ENCODE measurements around the gene ARSI.

The ARSI gene

DNA sequence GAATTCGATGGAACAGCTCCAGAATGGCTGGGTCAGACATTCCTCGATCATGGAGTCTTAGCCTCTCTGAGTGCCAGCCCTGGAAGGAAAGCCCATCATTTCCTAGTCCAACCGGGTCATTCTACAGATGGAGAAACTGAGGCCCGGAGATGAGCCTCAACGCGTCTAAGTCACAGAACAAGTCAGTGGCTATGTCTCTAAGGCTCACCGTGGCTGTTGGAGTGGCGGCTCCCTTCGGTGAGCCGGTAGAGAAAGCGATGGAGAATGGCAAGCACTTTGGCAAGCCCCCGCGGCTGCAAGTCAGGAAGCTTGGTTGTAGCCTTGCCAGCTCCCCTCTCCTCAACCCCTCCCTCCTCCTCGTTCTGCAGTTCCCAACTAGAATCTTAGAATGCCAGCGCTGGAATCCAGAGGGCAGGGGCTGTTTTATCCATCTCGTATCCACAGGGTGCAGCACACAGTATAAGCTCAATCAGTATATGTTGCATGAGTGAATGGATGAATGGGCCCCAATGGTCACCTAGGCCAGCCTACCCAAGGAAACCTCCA lies 438 bp upstream of the ARSI start:
- no peak for DNase-seq (ENCODE audit: extremely low spot score)
- TF ChIP-seq, protein P1, sequence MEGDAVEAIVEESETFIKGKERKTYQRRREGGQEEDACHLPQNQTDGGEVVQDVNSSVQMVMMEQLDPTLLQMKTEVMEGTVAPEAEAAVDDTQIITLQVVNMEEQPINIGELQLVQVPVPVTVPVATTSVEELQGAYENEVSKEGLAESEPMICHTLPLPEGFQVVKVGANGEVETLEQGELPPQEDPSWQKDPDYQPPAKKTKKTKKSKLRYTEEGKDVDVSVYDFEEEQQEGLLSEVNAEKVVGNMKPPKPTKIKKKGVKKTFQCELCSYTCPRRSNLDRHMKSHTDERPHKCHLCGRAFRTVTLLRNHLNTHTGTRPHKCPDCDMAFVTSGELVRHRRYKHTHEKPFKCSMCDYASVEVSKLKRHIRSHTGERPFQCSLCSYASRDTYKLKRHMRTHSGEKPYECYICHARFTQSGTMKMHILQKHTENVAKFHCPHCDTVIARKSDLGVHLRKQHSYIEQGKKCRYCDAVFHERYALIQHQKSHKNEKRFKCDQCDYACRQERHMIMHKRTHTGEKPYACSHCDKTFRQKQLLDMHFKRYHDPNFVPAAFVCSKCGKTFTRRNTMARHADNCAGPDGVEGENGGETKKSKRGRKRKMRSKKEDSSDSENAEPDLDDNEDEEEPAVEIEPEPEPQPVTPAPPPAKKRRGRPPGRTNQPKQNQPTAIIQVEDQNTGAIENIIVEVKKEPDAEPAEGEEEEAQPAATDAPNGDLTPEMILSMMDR (IDR thresholded peaks at IDR 0.05; ENCODE audit: control extremely low read depth, extremely low read depth, low read depth, missing control alignments) = no peak
- ChIA-PET CTCF (interaction anchor here (0.9 kb wide), 1 partner anchor 27 kb away, joined by 3 read pairs; no protein-coding TSS in a partner anchor), POLR2A (no interaction called here)

DNA sequence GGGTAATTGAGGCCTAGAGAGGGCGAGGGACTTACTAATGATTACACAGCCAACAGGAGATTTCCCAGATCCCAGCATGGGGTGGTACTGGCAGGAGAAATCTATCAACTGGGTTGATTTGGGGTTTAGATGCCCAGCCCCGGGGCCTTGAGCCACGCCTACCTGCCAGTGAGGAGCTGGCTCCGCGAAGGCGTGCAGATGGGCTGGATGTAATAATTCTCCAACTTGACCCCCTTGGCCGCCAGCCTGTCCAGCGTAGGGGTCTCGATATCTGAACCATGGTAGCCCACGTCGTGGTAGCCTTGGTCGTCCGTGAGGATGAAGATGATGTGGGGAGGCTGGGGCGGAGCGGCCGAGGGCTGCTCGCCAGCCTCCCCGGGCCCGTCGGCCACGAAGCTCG lies 804 bp downstream of the ARSI start:
- CTCF ChIA-PET = no interaction called here
- POLR2A ChIA-PET = no interaction called here
- DNase-seq (ENCODE audit: extremely low spot score) = no peak
- TF ChIP-seq, protein P1 (IDR thresholded peaks at IDR 0.05; ENCODE audit: control extremely low read depth, extremely low read depth, low read depth, missing control alignments) = no peak

DNA sequence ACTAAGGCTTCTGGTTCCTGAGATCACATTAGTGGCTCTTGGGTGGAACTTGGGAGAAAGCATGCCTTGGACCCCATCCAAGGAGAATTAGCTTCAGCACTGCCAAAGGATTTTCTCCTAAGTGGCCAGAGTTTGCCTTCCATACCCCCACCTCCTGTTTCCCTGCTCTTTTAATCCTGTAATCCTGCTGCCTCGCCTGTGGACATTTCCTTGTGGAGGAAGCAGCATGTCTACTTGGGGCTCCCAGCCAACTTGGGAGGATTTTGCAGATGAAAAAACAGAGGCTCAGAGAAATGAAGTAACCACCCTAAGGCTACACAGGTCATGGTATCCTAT lies 1.6 kb downstream of the ARSI start:
- CTCF ChIA-PET = no interaction called here
- no peak for DNase-seq (ENCODE audit: extremely low spot score)
- TF ChIP-seq, protein P1 (IDR thresholded peaks at IDR 0.05; ENCODE audit: control extremely low read depth, extremely low read depth, low read depth, missing control alignments) = no peak
- POLR2A ChIA-PET = no interaction called here

DNA sequence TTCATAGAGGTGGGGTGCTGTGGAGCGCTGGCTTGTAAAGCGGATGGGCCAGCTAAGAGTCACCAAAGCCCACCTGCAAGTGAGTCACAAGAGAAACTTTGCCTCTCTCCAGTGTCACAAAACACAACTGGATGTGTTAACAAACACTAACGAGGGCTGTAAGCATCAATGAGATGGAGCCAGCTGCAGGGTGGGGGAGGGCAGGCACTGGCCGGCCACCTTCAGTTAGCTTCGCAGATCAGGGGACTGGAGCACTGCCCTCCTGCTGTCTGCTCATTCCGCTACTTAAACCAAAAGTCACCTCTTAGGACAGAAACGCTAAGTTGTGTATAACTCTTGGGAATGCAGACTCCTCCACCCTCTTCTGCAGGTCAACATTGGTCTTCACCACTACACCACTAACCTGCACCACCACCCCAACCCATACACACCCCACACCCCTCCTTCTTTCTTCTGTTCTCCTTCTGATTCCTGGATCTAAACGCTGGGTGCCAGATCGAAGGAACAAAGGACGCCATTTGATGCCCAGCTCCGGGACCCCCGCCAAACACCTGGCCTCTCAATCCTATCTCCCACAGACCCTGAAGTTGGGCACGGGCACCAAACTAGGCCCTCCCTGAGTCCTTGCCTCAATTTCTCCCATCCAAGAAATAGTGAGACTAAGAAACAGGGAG lies 2.1 kb downstream of the ARSI start:
- ChIA-PET POLR2A (no interaction called here), CTCF (interaction anchor here (0.9 to 1.5 kb wide), 2 partner anchors 15 to 34 kb away, joined by 3 to 4 read pairs; no protein-coding TSS in a partner anchor)
- TF ChIP-seq, protein P1 (IDR thresholded peaks at IDR 0.05; ENCODE audit: control extremely low read depth, extremely low read depth, low read depth, missing control alignments) = no peak
- DNase-seq (ENCODE audit: extremely low spot score) = no peak

DNA sequence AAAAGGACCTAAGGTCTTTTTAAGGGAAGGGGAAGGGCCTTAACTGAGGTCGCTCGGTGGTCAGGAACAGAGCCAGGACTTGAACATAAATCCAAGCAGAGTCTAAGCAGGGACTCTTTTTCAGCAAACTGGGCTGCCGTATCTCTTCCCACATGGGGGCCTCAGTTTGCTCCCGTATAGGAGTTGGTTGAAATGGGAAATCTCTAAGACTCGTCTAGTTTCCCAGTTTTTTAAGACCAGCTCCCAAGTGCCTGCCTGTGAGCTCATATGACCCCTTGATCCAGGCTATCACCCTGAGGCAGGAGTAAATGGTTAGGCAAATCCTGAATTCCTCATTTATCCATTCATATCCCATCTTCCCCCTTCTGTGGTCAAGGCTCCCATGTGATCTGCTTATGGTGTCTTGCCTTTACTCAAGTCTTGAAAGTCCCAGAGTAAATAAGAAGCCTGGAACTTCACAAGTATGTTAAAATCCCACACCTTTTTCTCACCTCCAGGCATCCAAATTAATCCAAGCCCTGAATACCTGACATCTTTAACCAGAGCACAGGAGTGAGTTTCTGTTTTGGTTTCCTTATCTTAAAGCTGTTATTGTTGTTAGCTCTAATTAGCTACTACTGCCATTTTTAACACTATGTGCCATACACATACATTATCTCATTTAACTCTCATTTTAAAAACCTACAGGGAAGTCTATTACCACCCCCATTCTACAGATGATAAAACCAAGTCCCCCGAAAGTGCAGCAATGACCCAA lies 3.0 kb downstream of the ARSI start:
- CTCF ChIA-PET = interaction anchor here (0.9 to 1.5 kb wide), 3 partner anchors 16 to 35 kb away, joined by 3 to 4 read pairs (median 3); no protein-coding TSS in a partner anchor
- POLR2A ChIA-PET = no interaction called here
- TF ChIP-seq, protein P1 (IDR thresholded peaks at IDR 0.05; ENCODE audit: control extremely low read depth, extremely low read depth, low read depth, missing control alignments) = no peak
- DNase-seq (ENCODE audit: extremely low spot score) = no peak

DNA sequence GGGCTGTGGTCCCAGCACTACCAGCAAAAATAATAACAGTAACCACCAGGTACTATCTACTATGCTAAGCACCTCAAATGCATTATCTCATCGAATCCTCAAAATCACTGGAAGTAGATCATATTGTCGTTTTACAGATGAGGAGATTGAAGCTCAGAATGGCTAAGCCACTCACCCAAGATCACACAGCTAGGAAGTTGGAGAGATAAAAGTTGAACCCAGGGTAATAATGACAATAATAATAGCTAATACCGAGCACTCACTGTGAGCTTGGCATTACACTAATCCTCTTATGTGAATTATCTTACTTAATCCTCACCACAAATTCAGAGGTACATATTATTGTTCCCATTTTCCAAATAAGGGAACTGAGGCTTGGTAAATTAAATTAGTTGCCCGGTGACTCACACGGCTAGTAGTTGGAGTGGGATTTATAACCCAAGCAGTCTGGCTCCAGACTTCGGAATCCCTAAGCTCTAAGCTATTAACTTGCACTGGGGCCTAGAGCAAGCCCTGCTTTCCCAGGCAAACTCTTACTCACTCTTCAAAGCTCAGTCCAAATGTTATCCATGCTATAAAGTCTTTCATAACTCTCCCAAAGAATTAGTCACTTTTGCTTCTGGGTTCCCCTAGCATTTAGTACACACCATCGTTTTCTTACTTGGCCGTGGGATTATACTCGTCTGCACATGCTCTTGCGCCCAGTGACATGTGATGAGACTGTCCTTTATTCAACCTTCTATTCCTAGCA lies 3.8 kb downstream of the ARSI start:
- ChIA-PET POLR2A (no interaction called here), CTCF (interaction anchor here (0.9 to 1.5 kb wide), 3 partner anchors 15 to 35 kb away, joined by 3 read pairs; no protein-coding TSS in a partner anchor)
- TF ChIP-seq, protein P1 (IDR thresholded peaks at IDR 0.05; ENCODE audit: control extremely low read depth, extremely low read depth, low read depth, missing control alignments) = no peak
- no peak for DNase-seq (ENCODE audit: extremely low spot score)

All from GM10248 (cell line).